ENCODE results near the gene PFDN5. TPM values are rescaled to one million over a fixed set of nuclear protein-coding genes. Genes with fewer than 3 reads are reported as not detected.

Gene PFDN5
- total RNA-seq, 4 donors from 2014 or later: 223 to 578 (median 263) TPM

GRCh38 chr12:53343969-53344368 lies 48.6 kb downstream of the PFDN5 start:
- Histone ChIP-seq H3K36me3 (no peaks in the 10 kb centered on the region), H3K27ac (no peak overlapping the region), H3K9me3 (no peaks in the 10 kb centered on the region)

GRCh38 chr12:53344487-53344823 lies 49.1 kb downstream of the PFDN5 start:
- no peak for DNase-seq
- no peaks in the 10 kb centered on the region for H3K36me3 ChIP-seq
- H3K27me3 ChIP-seq: no peaks in the 10 kb centered on the region
- H3K27ac ChIP-seq: peak overlapping the region in 2 of 4 donors; percentile 71 to 72
- H3K4me3 ChIP-seq: peak overlapping the region; percentile 43 to 78 (median 66)
- TF ChIP-seq POLR2A (IDR thresholded peaks at IDR 0.05) (no peak), CTCF (IDR thresholded peaks at IDR 0.05) (no peak)
- H3K4me1 ChIP-seq: peaks cover 0 to 11% (median 5%) of the 10 kb centered on the region in 4 donors
- H3K9me3 ChIP-seq: no peaks in the 10 kb centered on the region

More at GRCh38 chr12:53343969-53344368, 48.6 kb downstream of the PFDN5 start:
- Histone ChIP-seq H3K27me3 (peaks cover 0 to under 1% of the 10 kb centered on the region in 2 donors), H3K4me1 (peaks cover 0 to 11% (median 5%) of the 10 kb centered on the region in 4 donors), H3K4me3 (peak overlapping the region in 1 of 4 donors; percentile 70)
- TF ChIP-seq CTCF (IDR thresholded peaks at IDR 0.05) (no peak), POLR2A (IDR thresholded peaks at IDR 0.05) (no peak)
- no peak for DNase-seq

GRCh38 chr12:53344824-53345485 lies 49.6 kb downstream of the PFDN5 start:
- peak overlapping the region; percentile 43 to 78 (median 66) for H3K4me3 ChIP-seq
- no peaks in the 10 kb centered on the region for H3K9me3 ChIP-seq
- no peaks in the 10 kb centered on the region for H3K36me3 ChIP-seq
- TF ChIP-seq CTCF (IDR thresholded peaks at IDR 0.05): peak; percentile 34 to 75 (median 59)
- TF ChIP-seq POLR2A (IDR thresholded peaks at IDR 0.05): no peak
- peak; percentile 73 to 86 (median 79) for DNase-seq
- peak overlapping the region; percentile 58 to 81 (median 72) for H3K27ac ChIP-seq
- H3K27me3 ChIP-seq: no peaks in the 10 kb centered on the region
- H3K4me1 ChIP-seq: peaks cover 0 to 11% (median 5%) of the 10 kb centered on the region in 4 donors

- H3K27ac ChIP-seq: peak overlapping the region; percentile 58 to 81 (median 72)
- H3K9me3 ChIP-seq: no peaks in the 10 kb centered on the region
- DNase-seq: no peak
- H3K36me3 ChIP-seq: no peaks in the 10 kb centered on the region
- peak overlapping the region in 3 of 4 donors; percentile 61 to 78 (median 70) for H3K4me3 ChIP-seq
- TF ChIP-seq POLR2A (IDR thresholded peaks at IDR 0.05): no peak
- TF ChIP-seq CTCF (IDR thresholded peaks at IDR 0.05): no peak
- peaks cover 0 to 11% (median 5%) of the 10 kb centered on the region in 4 donors for H3K4me1 ChIP-seq
- no peaks in the 10 kb centered on the region for H3K27me3 ChIP-seq
Measured at GRCh38 chr12:53345486-53346188, 50.3 kb downstream of the PFDN5 start.

DNA sequence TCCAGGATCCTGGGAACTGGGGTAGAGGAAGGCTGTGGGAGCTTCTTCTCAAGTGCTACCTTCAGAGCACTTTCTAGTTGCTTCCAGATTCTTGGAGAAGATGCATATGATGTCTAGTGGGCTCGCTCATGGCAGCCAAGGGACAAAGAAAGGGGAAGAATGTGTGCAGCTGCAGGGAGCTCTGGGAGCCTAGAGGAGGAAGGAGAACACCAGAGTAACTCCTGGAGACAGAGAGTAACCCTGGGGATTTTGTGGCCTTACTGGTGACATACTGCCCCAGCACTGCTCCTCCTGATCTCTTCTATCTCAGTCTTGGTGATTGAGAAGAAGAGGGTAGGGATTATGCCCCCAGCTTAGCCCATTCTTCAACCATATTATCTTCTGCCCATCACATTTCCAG lies 51.1 kb downstream of the PFDN5 start:
- no peak overlapping the region for H3K4me3 ChIP-seq
- peaks cover 0 to 11% (median 5%) of the 10 kb centered on the region in 4 donors for H3K4me1 ChIP-seq
- H3K27me3 ChIP-seq: no peaks in the 10 kb centered on the region
- TF ChIP-seq POLR2A (IDR thresholded peaks at IDR 0.05) (no peak), CTCF (IDR thresholded peaks at IDR 0.05) (no peak)
- no peak overlapping the region for H3K27ac ChIP-seq
- H3K9me3 ChIP-seq: no peaks in the 10 kb centered on the region
- no peak for DNase-seq
- no peaks in the 10 kb centered on the region for H3K36me3 ChIP-seq

All from Peyer's patch (tissue), 4 donors.